OCI-LY1 (cell line): ENCODE data around the gene APLN.

Experiments
- H2AFZ ChIP-seq: fragments of 200-600 bp; sonication (generic), shearing (Covaris generic); 2 replicates; pipeline ENCODE4 v1.6.0; 2014; ENCODE audit warnings: antibody characterized with exemption, mild to moderate bottlenecking, low read length
- H3F3A ChIP-seq: fragments of 200-600 bp; sonication (generic), shearing (Covaris generic); 2 replicates; pipeline ENCODE4 v1.6.0; 2014; ENCODE audit warnings: mild to moderate bottlenecking, antibody characterized with exemption, low read length, moderate library complexity; ENCODE audit not compliant: insufficient read depth
- H3K27ac ChIP-seq: fragments of 200-600 bp; sonication (generic); 2 replicates; pipeline ENCODE4 v1.5.1; 2014; ENCODE audit warnings: low read length, mixed run types, mild to moderate bottlenecking, low read depth; ENCODE audit not compliant: poor library complexity, severe bottlenecking
- H3K27me3 ChIP-seq: fragments of 200-600 bp; sonication (generic); 2 replicates; pipeline ENCODE4 v1.6.0; 2014; ENCODE audit warnings: antibody characterized with exemption, mild to moderate bottlenecking, low read length, moderate library complexity; ENCODE audit not compliant: insufficient read depth
- H3K36me3 ChIP-seq: fragments of 200-600 bp; sonication (generic); 2 replicates; pipeline ENCODE4 v1.6.1; 2014; ENCODE audit warnings: mild to moderate bottlenecking, antibody characterized with exemption, low read length, moderate library complexity, mixed read lengths; ENCODE audit not compliant: insufficient read depth
- H3K4me1 ChIP-seq: fragments of 200-600 bp; sonication (generic); 2 replicates; pipeline ENCODE4 v1.5.1; 2014; ENCODE audit warnings: mild to moderate bottlenecking, low read length, moderate library complexity; ENCODE audit not compliant: insufficient read depth, severe bottlenecking
- H3K4me2 ChIP-seq: fragments of 200-600 bp; sonication (generic), shearing (Covaris generic); 2 replicates; pipeline ENCODE4 v1.6.1; 2014; ENCODE audit warnings: low read length
- H3K4me3 ChIP-seq: fragments of 200-600 bp; sonication (generic); 2 replicates; pipeline ENCODE4 v1.5.1; 2014; ENCODE audit warnings: low read length, low read depth, mild to moderate bottlenecking, mixed read lengths; ENCODE audit not compliant: poor library complexity, severe bottlenecking
- H3K79me2 ChIP-seq: fragments of 200-600 bp; shearing (Covaris generic); 2 replicates; pipeline ENCODE4 v1.6.1; 2016; ENCODE audit warnings: mixed run types, low read length, mixed read lengths; ENCODE audit not compliant: insufficient read depth
- H3K9ac ChIP-seq: fragments of 200-600 bp; sonication (generic), shearing (Covaris generic); 2 replicates; pipeline ENCODE4 v1.6.1; 2014; ENCODE audit warnings: mild to moderate bottlenecking, low read length, mixed read lengths
- H3K9me2 ChIP-seq: fragments of 200-600 bp; sonication (generic), shearing (Covaris generic); 2 replicates; pipeline ENCODE4 v1.6.1; 2014; ENCODE audit warnings: low read depth, mild to moderate bottlenecking, low read length, mixed read lengths
- H3K9me3 ChIP-seq: fragments of 200-600 bp; shearing (Covaris generic); 2 replicates; pipeline ENCODE4 v1.6.1; 2014; ENCODE audit warnings: low read length, mixed read lengths
- H4K20me1 ChIP-seq: fragments of 200-600 bp; sonication (generic), shearing (Covaris generic); 2 replicates; pipeline ENCODE4 v1.6.0; 2016; ENCODE audit warnings: mild to moderate bottlenecking, low read length; ENCODE audit not compliant: insufficient read depth
- EZH2 ChIP-seq: fragments of 200-600 bp; sonication (generic), shearing (Covaris generic); IDR thresholded peaks from 2 replicates; pipeline ENCODE4 v1.8.0; 2017; ENCODE audit warnings: borderline replicate concordance, mixed run types, mild to moderate bottlenecking, antibody characterized with exemption, low read length, moderate library complexity, mixed read lengths
- TF ChIP-seq, protein P1 (sequence below): fragments of 200-600 bp; sonication (generic), shearing (Covaris generic); IDR thresholded peaks from 2 replicates; pipeline ENCODE4 v1.5.1; 2017; ENCODE audit warnings: mild to moderate bottlenecking, antibody characterized with exemption, low read length, moderate library complexity, mixed read lengths

Gene APLN

DNA sequence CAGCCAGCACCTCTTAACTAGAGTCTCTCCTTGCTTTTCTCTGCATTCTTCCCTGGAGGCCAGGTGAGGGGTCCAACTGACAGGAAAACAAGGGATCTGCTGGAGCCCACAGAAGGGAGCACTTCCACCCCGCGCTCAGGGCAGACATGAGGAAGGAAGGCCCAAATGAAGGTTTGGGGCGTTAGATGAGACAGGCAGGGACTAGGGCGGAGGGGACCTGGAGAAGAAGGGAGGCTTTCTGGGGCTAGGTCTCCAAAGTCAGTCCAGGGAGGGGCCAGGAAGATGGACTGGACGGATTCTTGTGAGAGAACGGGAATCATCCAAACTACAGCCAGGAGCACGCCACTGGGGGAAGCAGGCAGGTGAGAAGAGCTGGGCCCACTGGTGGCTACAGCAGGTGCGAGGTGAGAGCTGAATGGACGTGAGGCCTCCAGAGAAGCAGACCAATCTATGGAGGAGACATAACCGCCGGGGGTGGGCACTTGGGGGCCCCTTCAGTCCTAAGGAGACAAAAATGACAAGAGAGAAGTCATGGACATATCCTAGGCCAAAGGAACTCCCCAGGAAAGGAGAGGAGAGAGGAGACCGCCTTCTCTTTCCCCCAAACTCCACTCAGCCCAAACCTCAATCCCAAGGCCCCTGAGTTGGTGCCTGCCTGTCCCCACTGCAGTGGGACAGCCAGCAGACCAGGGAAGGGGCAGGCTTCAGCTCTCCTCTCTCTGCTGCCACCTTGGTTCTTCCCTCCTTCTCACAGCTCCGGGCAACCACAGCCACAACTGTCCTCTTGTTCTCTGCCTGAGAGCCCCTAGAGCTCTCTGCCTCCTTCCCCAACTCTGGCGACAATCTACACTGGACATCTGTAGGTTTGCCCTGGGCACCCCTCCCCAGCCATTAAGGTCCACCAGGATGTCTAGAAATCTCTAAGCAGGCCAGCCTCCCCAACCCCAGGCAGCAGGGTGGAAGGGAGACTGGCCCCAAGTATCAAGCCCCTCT, 7.0 kb downstream of the APLN start:
- Histone ChIP-seq H3F3A (no peaks in the 10 kb centered on the region), H3K4me1 (no peaks in the 10 kb centered on the region), H4K20me1 (no peaks in the 10 kb centered on the region), H3K4me3 (no peak overlapping the region), H3K79me2 (no peaks in the 10 kb centered on the region), H3K9ac (no peak overlapping the region), H3K36me3 (no peaks in the 10 kb centered on the region), H3K9me3 (no peaks in the 10 kb centered on the region), H2AFZ (no peak overlapping the region), H3K27ac (no peak overlapping the region), H3K27me3 (no peaks in the 10 kb centered on the region), H3K4me2 (no peak overlapping the region), H3K9me2 (no peaks in the 10 kb centered on the region)
- TF ChIP-seq, protein P1, sequence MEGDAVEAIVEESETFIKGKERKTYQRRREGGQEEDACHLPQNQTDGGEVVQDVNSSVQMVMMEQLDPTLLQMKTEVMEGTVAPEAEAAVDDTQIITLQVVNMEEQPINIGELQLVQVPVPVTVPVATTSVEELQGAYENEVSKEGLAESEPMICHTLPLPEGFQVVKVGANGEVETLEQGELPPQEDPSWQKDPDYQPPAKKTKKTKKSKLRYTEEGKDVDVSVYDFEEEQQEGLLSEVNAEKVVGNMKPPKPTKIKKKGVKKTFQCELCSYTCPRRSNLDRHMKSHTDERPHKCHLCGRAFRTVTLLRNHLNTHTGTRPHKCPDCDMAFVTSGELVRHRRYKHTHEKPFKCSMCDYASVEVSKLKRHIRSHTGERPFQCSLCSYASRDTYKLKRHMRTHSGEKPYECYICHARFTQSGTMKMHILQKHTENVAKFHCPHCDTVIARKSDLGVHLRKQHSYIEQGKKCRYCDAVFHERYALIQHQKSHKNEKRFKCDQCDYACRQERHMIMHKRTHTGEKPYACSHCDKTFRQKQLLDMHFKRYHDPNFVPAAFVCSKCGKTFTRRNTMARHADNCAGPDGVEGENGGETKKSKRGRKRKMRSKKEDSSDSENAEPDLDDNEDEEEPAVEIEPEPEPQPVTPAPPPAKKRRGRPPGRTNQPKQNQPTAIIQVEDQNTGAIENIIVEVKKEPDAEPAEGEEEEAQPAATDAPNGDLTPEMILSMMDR = no peak
- no peak for TF ChIP-seq EZH2

DNA sequence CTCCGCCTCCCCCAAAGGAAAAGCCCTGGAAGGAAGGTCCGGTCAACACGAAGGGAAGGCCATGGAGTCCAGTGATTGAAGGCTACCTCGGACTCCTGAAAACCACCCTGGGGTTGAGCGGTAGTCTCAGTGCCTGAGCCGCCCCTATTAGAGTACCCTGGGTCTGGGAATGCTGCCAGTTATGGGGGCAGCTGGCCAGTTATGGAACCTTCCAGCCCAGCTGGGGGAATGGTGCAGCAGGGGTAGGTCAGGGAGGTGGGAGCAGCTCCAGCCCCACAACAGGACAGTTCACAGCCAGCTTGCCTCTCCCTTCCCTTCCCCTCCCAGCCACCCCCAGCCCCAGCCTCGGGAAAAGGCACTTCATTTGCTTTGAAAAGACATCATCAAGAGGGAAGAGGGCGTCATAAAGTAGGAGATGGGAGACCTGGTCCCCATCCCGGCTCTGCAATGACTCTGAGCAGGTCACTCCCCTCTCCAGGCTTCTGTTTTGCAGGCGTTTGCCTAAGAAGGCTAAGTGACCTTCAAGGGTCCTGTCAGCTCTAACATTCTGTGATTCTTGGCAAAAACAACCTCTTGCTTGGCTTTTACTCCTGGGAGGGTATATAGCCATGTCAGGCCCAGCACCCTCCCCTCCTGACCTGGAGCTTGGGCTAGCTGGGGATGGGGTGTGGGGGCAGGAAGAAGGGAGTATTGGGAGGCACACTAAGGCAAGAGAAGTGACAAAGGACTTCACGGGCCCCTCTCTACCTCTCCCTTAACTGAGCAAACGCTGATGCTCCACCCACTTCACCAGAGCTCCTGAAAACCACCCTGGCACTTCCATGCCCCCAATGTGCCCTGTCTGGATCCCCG, 8.0 kb downstream of the APLN start:
- Histone ChIP-seq H3K4me3 (no peak overlapping the region), H3K27ac (no peak overlapping the region), H4K20me1 (no peaks in the 10 kb centered on the region), H3F3A (no peaks in the 10 kb centered on the region), H3K27me3 (no peaks in the 10 kb centered on the region), H2AFZ (no peak overlapping the region), H3K79me2 (no peaks in the 10 kb centered on the region), H3K36me3 (no peaks in the 10 kb centered on the region), H3K4me2 (no peak overlapping the region), H3K9me3 (no peaks in the 10 kb centered on the region), H3K9ac (no peak overlapping the region), H3K9me2 (no peaks in the 10 kb centered on the region), H3K4me1 (no peaks in the 10 kb centered on the region)
- TF ChIP-seq EZH2 = no peak
- TF ChIP-seq, protein P1 = no peak

DNA sequence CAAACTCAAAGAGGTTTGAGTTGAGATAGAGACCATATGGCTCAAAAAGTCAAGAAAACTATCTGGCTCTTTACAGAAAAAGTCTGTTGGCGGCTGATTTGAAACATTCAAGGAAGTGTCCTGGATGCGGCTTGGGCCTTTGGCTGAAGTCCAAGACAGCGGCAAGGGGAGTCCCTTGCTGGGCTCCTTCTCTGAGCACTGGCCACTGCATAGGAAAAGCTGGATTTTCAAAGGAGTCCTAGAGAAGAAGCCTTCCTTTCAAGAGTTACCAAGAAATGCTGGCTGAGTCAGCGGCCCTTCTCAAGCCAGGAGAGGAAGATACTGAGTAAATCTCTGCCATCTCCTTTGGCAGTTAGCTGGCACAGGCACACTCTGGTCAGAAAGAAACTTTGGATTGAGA, 12.1 kb downstream of the APLN start:
- Histone ChIP-seq H3F3A (no peaks in the 10 kb centered on the region), H2AFZ (no peak overlapping the region), H3K36me3 (no peaks in the 10 kb centered on the region), H3K9ac (no peak overlapping the region), H3K79me2 (no peaks in the 10 kb centered on the region), H3K27ac (no peak overlapping the region), H3K4me1 (no peaks in the 10 kb centered on the region), H3K9me3 (no peaks in the 10 kb centered on the region), H3K4me2 (no peak overlapping the region), H3K9me2 (no peaks in the 10 kb centered on the region), H3K4me3 (no peak overlapping the region), H3K27me3 (no peaks in the 10 kb centered on the region), H4K20me1 (no peaks in the 10 kb centered on the region)
- no peak for TF ChIP-seq EZH2
- TF ChIP-seq, protein P1 = no peak
